Transverse colon (tissue), 3 donors: ENCODE measurements around the gene PRTFDC1.

Source experiments
- POLR2A ChIP-seq: fragments of 450-650 bp; IDR thresholded peaks from one replicate; pipeline ENCODE4 v1.6.1; 2016; ENCODE audit warnings: antibody characterized with exemption, mild to moderate bottlenecking, moderate library complexity
- TF ChIP-seq, protein P1 (sequence below), 5 experiments: fragments of 200-600 bp in 3 of 5; fragments of 450-650 bp in 2 of 5; sonication (generic) in 3 of 5; IDR thresholded peaks; 1 replicate in 2 of 5; 2 replicates in 3 of 5; pipeline ENCODE4 v1.5.1; 2016 to 2017; ENCODE audit warnings: antibody characterized with exemption in 5 of 5, inconsistent platforms in 3 of 5, mild to moderate bottlenecking in 2 of 5, moderate library complexity in 1 of 5

DNA sequence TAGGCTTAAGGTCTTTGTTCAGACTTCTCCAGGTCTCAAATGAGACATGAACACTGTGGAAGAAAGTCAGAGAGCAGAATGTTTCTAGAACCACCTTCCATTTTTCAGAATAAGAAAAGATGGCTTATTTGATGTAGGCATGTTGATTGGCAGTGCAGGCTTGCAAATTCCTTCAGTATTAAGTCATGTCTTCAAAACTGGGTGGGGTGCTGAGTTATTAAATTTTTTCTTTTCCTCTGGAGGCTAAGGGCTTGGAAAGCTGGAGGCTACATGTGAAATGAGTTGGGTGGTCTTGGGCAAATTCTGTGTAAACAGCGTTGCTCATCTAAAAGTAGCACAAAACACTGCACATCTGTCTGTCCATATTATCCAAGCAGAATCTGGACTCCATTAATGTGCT is 62.8 kb downstream of the PRTFDC1 start:
- no peak for TF ChIP-seq POLR2A
- TF ChIP-seq, protein P1, sequence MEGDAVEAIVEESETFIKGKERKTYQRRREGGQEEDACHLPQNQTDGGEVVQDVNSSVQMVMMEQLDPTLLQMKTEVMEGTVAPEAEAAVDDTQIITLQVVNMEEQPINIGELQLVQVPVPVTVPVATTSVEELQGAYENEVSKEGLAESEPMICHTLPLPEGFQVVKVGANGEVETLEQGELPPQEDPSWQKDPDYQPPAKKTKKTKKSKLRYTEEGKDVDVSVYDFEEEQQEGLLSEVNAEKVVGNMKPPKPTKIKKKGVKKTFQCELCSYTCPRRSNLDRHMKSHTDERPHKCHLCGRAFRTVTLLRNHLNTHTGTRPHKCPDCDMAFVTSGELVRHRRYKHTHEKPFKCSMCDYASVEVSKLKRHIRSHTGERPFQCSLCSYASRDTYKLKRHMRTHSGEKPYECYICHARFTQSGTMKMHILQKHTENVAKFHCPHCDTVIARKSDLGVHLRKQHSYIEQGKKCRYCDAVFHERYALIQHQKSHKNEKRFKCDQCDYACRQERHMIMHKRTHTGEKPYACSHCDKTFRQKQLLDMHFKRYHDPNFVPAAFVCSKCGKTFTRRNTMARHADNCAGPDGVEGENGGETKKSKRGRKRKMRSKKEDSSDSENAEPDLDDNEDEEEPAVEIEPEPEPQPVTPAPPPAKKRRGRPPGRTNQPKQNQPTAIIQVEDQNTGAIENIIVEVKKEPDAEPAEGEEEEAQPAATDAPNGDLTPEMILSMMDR (IDR thresholded peaks at IDR 0.05), result no peak
